ENCODE measurements around the gene PNO1.

The PNO1 gene

GRCh38 chr2:68134120-68134519 is 23.6 kb upstream of the PNO1 start:
- no peak overlapping the region for H3K4me3 ChIP-seq (ENCODE audit: low read depth, low read length)
- no peak for TF ChIP-seq CTCF (IDR thresholded peaks at IDR 0.05; ENCODE audit: low read depth, low read length, missing control alignments)
- no peak for DNase-seq (ENCODE audit: low read depth)

GRCh38 chr2:68134554-68134953 is 23.1 kb upstream of the PNO1 start:
- no peak for DNase-seq (ENCODE audit: low read depth)
- no peak overlapping the region for H3K4me3 ChIP-seq (ENCODE audit: low read depth, low read length)
- no peak for TF ChIP-seq CTCF (IDR thresholded peaks at IDR 0.05; ENCODE audit: low read depth, low read length, missing control alignments)

- TF ChIP-seq CTCF (IDR thresholded peaks at IDR 0.05; ENCODE audit: low read depth, low read length, missing control alignments) = no peak
- H3K4me3 ChIP-seq (ENCODE audit: low read depth, low read length) = no peak overlapping the region
- no peak for DNase-seq (ENCODE audit: low read depth)
Observed at GRCh38 chr2:68135448-68136320, 22.0 kb upstream of the PNO1 start.

- no peak for DNase-seq (ENCODE audit: low read depth)
- TF ChIP-seq CTCF (IDR thresholded peaks at IDR 0.05; ENCODE audit: low read depth, low read length, missing control alignments) = no peak
- no peak overlapping the region for H3K4me3 ChIP-seq (ENCODE audit: low read depth, low read length)
Observed at GRCh38 chr2:68141875-68142274, 15.8 kb upstream of the PNO1 start.

GRCh38 chr2:68151037-68151436 is 6.7 kb upstream of the PNO1 start:
- no peak overlapping the region for H3K4me3 ChIP-seq (ENCODE audit: low read depth, low read length)
- no peak for TF ChIP-seq CTCF (IDR thresholded peaks at IDR 0.05; ENCODE audit: low read depth, low read length, missing control alignments)
- no peak for DNase-seq (ENCODE audit: low read depth)

GRCh38 chr2:68152681-68153347 is 4.9 kb upstream of the PNO1 start:
- no peak overlapping the region for H3K4me3 ChIP-seq (ENCODE audit: low read depth, low read length)
- no peak for TF ChIP-seq CTCF (IDR thresholded peaks at IDR 0.05; ENCODE audit: low read depth, low read length, missing control alignments)
- DNase-seq (ENCODE audit: low read depth) = no peak
